Fibroblast of pulmonary artery (primary cell): ENCODE results near the gene MAML2.

ENCODE experiments used
- DNase-seq: peaks from one replicate; pipeline ENCODE4 v3.0.0-alpha.2; 2010; ENCODE audit warnings: low read depth
- H3K4me3 ChIP-seq: replicated peaks from 2 replicates; pipeline ENCODE4 v1.5.1; 2011; ENCODE audit warnings: low read depth, mild to moderate bottlenecking, control low read depth, low read length, moderate library complexity
- TF ChIP-seq, protein P1 (sequence below): IDR thresholded peaks from 2 replicates; pipeline ENCODE4 v1.5.1; 2011; ENCODE audit warnings: mild to moderate bottlenecking, control low read depth, low read length, inconsistent platforms; ENCODE audit errors: missing control alignments

MAML2 gene

GRCh38 chr11:95989780-95990179 is 353.2 kb downstream of the MAML2 start:
- TF ChIP-seq, protein P1, sequence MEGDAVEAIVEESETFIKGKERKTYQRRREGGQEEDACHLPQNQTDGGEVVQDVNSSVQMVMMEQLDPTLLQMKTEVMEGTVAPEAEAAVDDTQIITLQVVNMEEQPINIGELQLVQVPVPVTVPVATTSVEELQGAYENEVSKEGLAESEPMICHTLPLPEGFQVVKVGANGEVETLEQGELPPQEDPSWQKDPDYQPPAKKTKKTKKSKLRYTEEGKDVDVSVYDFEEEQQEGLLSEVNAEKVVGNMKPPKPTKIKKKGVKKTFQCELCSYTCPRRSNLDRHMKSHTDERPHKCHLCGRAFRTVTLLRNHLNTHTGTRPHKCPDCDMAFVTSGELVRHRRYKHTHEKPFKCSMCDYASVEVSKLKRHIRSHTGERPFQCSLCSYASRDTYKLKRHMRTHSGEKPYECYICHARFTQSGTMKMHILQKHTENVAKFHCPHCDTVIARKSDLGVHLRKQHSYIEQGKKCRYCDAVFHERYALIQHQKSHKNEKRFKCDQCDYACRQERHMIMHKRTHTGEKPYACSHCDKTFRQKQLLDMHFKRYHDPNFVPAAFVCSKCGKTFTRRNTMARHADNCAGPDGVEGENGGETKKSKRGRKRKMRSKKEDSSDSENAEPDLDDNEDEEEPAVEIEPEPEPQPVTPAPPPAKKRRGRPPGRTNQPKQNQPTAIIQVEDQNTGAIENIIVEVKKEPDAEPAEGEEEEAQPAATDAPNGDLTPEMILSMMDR = no peak
- H3K4me3 ChIP-seq = no peak overlapping the region
- no peak for DNase-seq

DNA sequence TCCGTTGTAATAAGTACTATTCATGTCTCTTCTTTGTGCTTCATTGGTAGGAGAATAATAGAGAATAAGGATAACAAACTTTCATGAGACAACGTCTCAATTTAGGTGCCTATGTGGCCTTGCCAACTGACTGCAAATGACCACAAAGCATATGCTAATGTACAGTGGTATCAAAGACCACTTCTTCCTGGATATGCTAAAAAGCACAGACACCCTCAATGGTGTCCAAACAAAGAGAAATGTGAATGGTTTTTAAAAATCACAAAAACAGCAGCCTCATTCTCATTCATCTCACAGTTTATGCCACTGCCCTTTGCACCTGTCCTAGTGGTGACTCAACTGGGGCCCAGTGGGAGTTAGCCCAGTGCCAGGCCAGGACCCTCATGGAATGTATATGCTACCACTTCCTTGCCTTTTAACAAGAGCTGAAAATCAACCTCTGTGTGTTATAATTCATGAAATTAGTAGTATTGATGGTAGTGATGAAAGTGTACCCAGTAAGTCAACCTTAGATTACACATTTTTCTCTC is 353.9 kb downstream of the MAML2 start:
- TF ChIP-seq, protein P1 = no peak
- H3K4me3 ChIP-seq = no peak overlapping the region
- no peak for DNase-seq

DNA sequence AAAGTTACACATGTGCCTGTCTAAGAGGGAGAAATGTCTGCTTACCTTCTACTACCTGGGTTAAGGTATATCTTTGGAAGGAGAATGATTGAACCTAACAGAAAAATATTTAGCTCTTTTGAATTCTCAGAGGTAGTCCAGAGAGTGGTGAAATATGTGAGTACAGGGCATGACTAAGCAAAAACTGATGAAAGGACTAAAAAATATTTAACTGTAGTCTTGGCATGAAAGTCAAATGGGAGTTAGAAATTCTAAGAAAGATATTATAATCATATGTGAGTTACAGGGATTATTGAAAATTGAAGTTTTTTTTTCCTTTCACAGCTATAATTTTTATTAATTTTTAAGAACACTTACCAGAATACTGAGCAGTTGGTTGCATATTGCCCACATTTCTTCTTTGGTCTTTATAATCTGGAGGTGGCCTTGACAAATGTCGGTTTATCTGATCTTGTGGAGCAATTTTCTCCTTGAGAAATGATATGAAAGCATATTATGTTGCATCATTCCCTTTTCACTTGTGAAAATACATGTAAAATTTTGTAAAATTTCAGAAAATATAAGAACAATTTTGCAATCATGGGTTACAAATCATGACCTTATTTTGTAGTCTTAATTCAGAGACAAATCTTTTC is 357.7 kb downstream of the MAML2 start:
- no peak overlapping the region for H3K4me3 ChIP-seq
- TF ChIP-seq, protein P1 = no peak
- peak; percentile 66 for DNase-seq

DNA sequence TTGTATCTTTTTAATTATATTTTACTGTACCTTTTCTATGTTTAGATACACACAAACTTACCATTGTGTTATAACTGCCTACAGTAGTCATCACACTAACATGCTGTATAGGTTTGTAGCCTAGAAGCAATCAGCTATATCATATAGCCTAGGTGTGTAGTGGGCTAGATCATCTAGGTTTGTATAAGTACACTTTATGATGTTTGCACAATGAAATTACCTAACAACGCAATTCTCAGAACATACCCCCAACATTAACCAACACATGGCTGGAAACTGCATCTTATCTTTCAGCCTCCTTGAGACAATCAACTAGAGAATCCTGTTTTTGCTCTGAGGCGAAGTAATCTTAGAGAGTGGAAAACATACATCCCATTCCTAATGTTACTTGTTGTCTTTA is 358.9 kb downstream of the MAML2 start:
- no peak overlapping the region for H3K4me3 ChIP-seq
- no peak for DNase-seq
- TF ChIP-seq, protein P1 = no peak

- TF ChIP-seq, protein P1 = no peak
- no peak overlapping the region for H3K4me3 ChIP-seq
- DNase-seq = peak; percentile 83
These were observed 365.3 kb downstream of the MAML2 start for GRCh38 chr11:95977534-95978174.

DNA sequence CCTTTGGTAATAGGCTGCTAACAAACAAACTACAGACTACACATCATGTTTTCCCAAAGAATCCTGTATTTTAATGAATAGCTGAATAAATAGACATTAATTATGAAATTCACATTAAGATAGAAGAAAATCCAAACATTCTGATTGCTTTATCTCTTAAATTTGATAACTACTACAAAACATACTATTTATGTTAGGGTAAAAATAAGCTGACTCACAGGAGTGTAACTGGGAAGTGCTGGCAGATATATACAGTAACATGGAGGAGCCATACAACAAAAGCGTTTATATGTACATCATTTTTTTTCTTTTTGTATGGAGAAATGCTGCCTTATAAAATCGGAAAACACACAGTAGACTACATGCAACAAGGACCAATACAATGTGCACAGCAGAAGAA is 366.4 kb downstream of the MAML2 start:
- TF ChIP-seq, protein P1 = no peak
- no peak overlapping the region for H3K4me3 ChIP-seq
- no peak for DNase-seq
